Peyer's patch (tissue), 4 donors: ENCODE data around the gene WDR7. TPM values are rescaled to one million over a fixed set of nuclear protein-coding genes. Genes with fewer than 3 reads are reported as not detected.
A peak's percentile ranks its signal among the peaks of the same experiment; 100 is the strongest.

Experiments used
- DNase-seq, 3 donors: peaks; one replicate each; pipeline ENCODE4 v3.0.0-alpha.2; 2017 to 2019
- H3K27ac ChIP-seq, 4 donors: fragments of 200-600 bp; sonication (generic); one replicate each; pipeline ENCODE4 v1.5.1; 2016 to 2019
- H3K27me3 ChIP-seq, 2 donors: fragments of 200-600 bp; sonication (generic); one replicate each; pipeline ENCODE4 v1.5.1; 2019
- H3K36me3 ChIP-seq, 3 donors: fragments of 200-600 bp; sonication (generic); one replicate each; pipeline ENCODE4 v1.5.1; 2016 to 2019
- H3K4me1 ChIP-seq, 4 donors: fragments of 200-600 bp; sonication (generic); one replicate each; pipeline ENCODE4 v1.5.1; 2016 to 2019
- H3K4me3 ChIP-seq, 4 donors: fragments of 200-600 bp; sonication (generic); 1 replicate in 3 of 4; 2 replicates in 1 of 4; pipeline ENCODE4 v1.5.1; 2016 to 2019; ENCODE audit warnings: mild to moderate bottlenecking in 1 of 4
- H3K9me3 ChIP-seq, 4 donors: fragments of 200-600 bp; sonication (generic); one replicate each; pipeline ENCODE4 v1.5.1; 2016 to 2019; ENCODE audit warnings: mild to moderate bottlenecking in 1 of 4
- POLR2A ChIP-seq, 2 donors: fragments of 450-650 bp; IDR thresholded peaks; one replicate each; pipeline ENCODE4 v1.5.1; 2017; ENCODE audit warnings: antibody characterized with exemption in 2 of 2, mild to moderate bottlenecking in 2 of 2, moderate library complexity in 2 of 2
- total RNA-seq, 4 donors: library from RNA; depleted of rRNA; stranded (reverse); fragments of >200 nt; gene quantifications; one replicate each; pipeline ENCODE4 v1.1.0, GENCODE V29; 2016
- TF ChIP-seq, protein P1 (sequence below), 6 experiments: fragments of 450-650 bp in 4 of 6; fragments of 200-600 bp in 2 of 6; sonication (generic) in 1 of 6; IDR thresholded peaks; one replicate each; pipeline ENCODE4 v1.5.1; 2017 to 2019; ENCODE audit warnings: antibody characterized with exemption in 6 of 6, mild to moderate bottlenecking in 3 of 6, moderate library complexity in 1 of 6

WDR7 gene
- total RNA-seq, 4 donors from 2014 or later, result 28.0 to 60.2 (median 34.4) TPM

- H3K4me1 ChIP-seq, result no peaks in the 10 kb centered on the region
- no peak for DNase-seq
- H3K27ac ChIP-seq, result no peak overlapping the region
- no peak overlapping the region for H3K4me3 ChIP-seq
- no peaks in the 10 kb centered on the region for H3K36me3 ChIP-seq
- no peaks in the 10 kb centered on the region for H3K27me3 ChIP-seq
- no peak for TF ChIP-seq POLR2A (IDR thresholded peaks at IDR 0.05)
- H3K9me3 ChIP-seq, result no peaks in the 10 kb centered on the region
These were observed 119.7 kb downstream of the WDR7 start for GRCh38 chr18:56770873-56771272.

DNA sequence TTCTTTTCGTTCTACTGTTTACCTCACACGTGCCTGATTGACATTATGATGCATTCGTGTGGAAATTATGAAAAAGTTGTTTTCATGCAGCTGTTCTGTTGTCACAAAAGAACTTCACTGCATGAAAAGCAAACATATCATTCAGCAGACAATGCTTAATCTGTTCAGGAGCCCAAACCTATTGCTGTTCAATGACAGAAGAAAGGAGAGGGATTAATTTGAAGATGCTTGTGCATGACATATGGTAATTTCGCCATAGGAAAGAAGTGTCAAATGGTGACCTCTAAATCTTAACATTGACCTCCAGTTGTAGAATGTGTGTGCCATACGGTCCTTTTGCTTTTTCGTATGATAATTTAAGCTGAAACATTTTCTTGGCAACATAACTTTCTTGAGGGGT lies 124.5 kb downstream of the WDR7 start:
- H3K36me3 ChIP-seq, result no peaks in the 10 kb centered on the region
- no peak overlapping the region for H3K27ac ChIP-seq
- H3K4me1 ChIP-seq, result no peaks in the 10 kb centered on the region
- H3K4me3 ChIP-seq, result no peak overlapping the region
- no peak for DNase-seq
- no peaks in the 10 kb centered on the region for H3K9me3 ChIP-seq
- no peaks in the 10 kb centered on the region for H3K27me3 ChIP-seq
- no peak for TF ChIP-seq POLR2A (IDR thresholded peaks at IDR 0.05)
- TF ChIP-seq, protein P1, sequence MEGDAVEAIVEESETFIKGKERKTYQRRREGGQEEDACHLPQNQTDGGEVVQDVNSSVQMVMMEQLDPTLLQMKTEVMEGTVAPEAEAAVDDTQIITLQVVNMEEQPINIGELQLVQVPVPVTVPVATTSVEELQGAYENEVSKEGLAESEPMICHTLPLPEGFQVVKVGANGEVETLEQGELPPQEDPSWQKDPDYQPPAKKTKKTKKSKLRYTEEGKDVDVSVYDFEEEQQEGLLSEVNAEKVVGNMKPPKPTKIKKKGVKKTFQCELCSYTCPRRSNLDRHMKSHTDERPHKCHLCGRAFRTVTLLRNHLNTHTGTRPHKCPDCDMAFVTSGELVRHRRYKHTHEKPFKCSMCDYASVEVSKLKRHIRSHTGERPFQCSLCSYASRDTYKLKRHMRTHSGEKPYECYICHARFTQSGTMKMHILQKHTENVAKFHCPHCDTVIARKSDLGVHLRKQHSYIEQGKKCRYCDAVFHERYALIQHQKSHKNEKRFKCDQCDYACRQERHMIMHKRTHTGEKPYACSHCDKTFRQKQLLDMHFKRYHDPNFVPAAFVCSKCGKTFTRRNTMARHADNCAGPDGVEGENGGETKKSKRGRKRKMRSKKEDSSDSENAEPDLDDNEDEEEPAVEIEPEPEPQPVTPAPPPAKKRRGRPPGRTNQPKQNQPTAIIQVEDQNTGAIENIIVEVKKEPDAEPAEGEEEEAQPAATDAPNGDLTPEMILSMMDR (IDR thresholded peaks at IDR 0.05), result no peak

DNA sequence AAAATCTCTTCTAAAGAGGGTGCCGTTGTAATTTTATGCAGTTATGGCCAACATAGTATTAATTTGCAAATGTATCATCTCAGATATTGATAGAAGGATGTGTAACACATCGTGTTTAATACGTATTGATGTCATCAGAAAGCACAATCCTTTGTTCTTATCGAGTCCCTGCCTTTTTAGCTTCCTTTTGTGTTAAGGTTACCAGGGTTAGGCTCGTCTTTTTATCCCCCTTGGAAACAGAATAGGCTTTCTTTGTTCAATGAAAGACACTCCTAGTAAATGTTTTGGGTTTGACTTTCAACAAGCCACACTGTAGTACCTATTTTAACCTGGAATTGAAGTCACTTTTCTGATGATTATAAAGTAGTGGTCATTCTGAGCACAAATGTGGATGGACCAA lies 136.2 kb downstream of the WDR7 start:
- Histone ChIP-seq H3K9me3 (no peaks in the 10 kb centered on the region), H3K4me3 (no peak overlapping the region), H3K27ac (no peak overlapping the region), H3K4me1 (no peaks in the 10 kb centered on the region), H3K27me3 (no peaks in the 10 kb centered on the region), H3K36me3 (peaks cover 0 to 10% (median 0%) of the 10 kb centered on the region in 3 donors)
- no peak for DNase-seq
- TF ChIP-seq, protein P1 (IDR thresholded peaks at IDR 0.05), result no peak
- TF ChIP-seq POLR2A (IDR thresholded peaks at IDR 0.05), result no peak

GRCh38 chr18:56789004-56789888 lies 138.1 kb downstream of the WDR7 start:
- no peaks in the 10 kb centered on the region for H3K4me1 ChIP-seq
- peaks cover 0 to 3% (median 0%) of the 10 kb centered on the region in 3 donors for H3K36me3 ChIP-seq
- no peaks in the 10 kb centered on the region for H3K9me3 ChIP-seq
- no peak overlapping the region for H3K27ac ChIP-seq
- H3K4me3 ChIP-seq, result no peak overlapping the region
- no peaks in the 10 kb centered on the region for H3K27me3 ChIP-seq
- TF ChIP-seq, protein P1 (IDR thresholded peaks at IDR 0.05), result peak in 3 of 6 experiments; percentile 33 to 42 (median 40)
- TF ChIP-seq POLR2A (IDR thresholded peaks at IDR 0.05), result no peak
- DNase-seq, result no peak

DNA sequence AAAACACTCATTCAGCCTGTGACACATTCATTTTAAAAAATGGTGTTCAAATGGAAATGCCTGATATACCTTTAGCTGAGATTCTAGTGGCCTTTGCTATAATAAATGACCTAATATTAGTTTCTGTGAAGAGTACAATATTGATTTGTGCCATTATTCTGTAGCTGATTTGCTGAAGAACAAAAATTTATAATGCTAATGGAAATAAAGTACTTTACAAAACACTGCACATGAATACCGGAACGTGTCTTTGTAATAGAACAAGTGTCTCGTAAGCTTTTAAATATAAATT lies 138.7 kb downstream of the WDR7 start:
- H3K4me3 ChIP-seq, result no peak overlapping the region
- H3K27me3 ChIP-seq, result no peaks in the 10 kb centered on the region
- no peaks in the 10 kb centered on the region for H3K4me1 ChIP-seq
- no peak for DNase-seq
- no peaks in the 10 kb centered on the region for H3K36me3 ChIP-seq
- TF ChIP-seq, protein P1 (IDR thresholded peaks at IDR 0.05), result no peak
- no peak for TF ChIP-seq POLR2A (IDR thresholded peaks at IDR 0.05)
- no peaks in the 10 kb centered on the region for H3K9me3 ChIP-seq
- H3K27ac ChIP-seq, result no peak overlapping the region

GRCh38 chr18:56795381-56795780 lies 144.2 kb downstream of the WDR7 start:
- no peak for DNase-seq
- H3K27me3 ChIP-seq, result no peaks in the 10 kb centered on the region
- H3K4me1 ChIP-seq, result no peaks in the 10 kb centered on the region
- TF ChIP-seq, protein P1 (IDR thresholded peaks at IDR 0.05), result no peak
- no peak for TF ChIP-seq POLR2A (IDR thresholded peaks at IDR 0.05)
- no peaks in the 10 kb centered on the region for H3K9me3 ChIP-seq
- H3K27ac ChIP-seq, result no peak overlapping the region
- no peak overlapping the region for H3K4me3 ChIP-seq
- no peaks in the 10 kb centered on the region for H3K36me3 ChIP-seq
